CD1c-positive myeloid dendritic cell (primary cell): ENCODE results near the gene SLCO2A1.

Experiments used
- DNase-seq: peaks from one replicate; pipeline ENCODE4 v3.0.0-alpha.2; 2016; ENCODE audit errors: extremely low spot score

Gene SLCO2A1

DNA sequence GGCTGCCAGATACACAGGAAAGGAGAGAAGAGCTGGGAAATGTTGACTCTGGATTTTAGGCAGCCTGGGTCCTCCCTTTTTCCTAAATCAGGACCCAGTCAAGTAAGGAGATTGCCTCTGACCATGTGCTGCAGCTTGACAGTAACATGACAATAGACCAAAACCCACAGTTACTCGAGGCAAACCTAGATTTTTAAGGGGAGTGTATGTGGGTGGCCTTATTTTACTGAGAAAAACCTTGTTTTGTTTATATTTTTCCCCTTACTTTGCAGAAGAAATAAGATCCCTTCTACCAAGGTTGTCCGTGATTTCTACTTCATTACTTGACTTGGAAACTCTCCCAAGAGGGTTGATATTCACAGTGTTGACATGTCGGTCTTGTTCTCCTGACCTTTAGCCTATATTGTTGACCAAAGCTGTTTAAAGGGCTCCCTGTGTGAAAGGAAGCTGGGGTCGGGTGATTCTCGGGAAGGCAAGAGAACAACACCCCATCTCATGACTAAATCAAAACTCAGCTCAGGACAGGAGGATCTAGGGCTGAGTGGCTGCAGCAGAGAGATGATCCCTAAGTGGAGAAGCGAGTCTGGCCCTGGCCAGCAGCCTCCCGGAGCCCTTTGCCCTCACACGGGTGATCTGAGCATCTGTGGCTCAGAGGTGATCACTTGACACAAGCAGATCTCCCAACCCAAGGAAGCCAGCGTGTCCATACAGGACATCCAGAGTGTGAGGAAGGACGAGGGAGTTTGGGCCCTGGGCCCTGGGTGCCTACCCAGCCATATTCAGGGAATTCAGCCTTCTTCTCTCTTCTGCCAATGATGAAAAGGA is 31.0 kb upstream of the SLCO2A1 start:
- no peak for DNase-seq

DNA sequence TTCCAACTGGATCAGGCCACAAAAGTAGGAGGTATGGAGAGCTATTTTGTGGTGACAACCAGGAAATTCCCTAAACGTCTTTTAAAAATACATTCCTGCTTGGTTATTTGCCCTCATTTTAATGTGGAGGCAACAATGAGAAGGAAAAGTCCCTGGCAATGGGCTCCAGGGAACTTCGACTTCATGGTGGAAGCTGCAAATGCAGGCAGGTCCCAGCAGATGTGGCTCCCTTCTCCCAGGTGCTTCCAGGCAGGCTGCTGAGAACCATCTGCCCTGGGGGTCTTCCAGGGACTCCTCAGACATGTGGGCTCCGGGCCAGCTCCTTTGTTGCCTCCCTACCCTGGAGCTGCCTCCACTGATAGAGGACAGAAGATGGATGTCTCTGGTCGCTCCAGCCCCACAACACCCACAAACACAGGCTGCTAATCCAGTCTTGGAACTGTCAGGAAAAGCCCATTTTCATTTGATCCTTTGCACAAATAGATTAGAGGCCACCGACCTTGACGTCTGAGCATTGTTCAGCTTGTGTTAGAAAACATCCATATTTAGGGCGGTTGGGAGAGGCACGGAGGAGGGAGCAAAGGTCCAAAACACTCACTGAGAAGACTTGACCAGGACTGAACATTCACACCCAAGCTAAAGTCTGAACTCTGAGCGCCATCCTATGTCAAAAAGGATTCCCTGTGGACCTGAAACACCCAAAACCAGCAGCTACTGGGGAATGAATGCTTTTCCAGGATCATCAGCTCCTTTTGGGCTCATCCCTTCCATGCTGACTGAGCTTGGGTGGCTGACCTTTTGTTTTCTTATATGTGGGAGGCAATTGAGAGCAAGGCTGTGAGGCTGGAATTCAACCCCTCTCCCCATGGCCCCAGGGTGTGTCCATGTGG is 30.2 kb upstream of the SLCO2A1 start:
- DNase-seq = no peak

DNA sequence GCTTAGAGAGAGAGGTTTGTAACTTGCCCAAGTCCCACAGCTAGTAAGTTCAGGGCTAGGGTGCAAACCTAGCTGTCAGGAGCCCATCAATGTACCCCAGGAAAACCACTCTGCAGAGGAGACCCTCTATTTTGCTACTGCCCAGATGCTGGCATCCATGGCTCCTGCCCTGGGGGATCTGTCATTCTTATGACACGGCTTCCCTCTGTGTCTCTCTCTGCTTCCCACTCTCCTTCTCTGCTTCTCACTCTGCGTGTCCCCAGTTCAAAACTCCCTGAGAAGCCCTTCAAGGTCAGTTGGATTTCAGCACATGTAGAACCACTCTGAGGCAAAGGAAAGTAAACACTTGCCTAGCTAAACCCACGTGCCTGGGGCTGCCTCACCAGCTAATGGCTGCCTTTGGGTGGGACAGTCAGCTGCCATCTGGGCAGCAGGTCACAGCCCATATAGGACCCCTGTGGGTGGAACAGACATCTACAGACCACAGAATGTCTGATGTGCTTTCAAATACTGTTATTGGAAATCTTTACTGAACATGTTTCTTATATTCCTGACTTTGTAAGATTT is 29.4 kb upstream of the SLCO2A1 start:
- DNase-seq = no peak

DNA sequence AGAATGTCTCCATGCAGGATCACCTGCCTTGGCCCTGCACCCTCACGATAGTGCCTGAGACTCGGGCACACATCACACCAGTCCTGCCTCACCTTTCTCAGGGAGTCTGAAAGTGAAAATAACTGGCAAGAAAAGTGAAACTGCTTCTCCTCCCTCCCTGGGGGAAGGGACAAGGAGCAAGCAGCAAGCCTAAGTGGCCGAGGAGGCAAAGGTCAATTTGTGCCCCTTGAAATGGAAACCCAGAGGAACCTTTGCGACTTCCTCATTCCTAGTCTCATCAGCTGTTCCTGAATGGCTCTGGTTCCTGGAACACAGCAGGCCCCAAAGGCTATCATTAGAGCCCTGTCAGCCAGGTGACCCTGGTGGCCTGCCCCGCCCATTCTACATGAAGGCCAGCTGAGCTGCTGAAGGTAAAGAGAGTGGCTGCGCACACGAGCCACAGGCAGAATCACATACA is 28.0 kb upstream of the SLCO2A1 start:
- no peak for DNase-seq

DNA sequence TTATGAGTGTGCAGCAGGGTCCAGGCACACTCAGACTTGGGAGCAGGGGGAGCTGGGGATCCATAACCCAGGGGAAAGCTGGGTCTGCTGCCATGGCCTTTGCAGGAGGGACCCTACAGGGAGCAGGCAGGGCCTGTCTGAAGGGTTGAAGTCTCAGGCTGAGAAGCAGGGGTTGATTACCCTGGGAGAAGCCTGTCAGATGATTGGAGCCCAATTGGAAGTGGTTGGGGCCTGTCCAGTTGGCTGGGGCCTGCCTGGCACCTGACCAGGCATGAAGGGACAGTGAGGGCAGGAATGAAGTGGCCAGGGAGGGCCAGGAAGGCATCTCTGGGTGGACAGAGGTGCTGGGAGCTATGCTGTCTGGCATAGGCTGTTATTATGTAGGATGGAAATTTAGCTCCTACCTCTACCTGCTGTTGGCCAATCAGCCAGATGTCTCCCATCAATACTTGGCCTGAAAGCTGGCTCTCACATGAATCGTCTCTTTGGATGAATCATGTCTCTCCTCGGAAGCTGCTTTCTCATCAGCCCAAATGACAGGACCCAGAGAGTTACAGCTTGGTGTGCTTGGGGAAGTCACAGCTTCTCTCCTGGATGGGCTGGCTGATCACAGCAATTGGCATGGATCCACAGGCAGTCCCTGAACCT is 27.4 kb upstream of the SLCO2A1 start:
- DNase-seq = no peak

DNA sequence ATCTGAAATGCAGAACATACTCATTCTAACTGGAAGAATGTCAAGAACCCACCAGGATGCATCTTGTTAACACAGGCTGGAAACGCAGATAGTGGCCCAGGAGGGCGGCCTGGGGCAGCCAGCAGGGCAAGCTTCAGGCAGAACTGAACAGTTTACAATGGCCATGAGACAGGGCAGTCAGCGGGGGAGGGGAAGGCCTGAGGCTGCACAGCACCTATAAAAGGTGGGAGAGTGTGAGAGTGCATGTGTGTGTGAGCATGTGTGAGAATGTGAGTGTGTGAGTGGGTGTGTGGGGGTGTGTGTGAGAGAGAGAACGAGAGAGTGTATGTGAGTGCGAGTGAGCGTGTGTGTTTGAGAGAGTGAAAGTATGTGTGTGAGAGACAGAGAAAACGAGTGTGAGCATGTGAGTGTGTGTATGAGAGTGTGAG is 26.8 kb upstream of the SLCO2A1 start:
- no peak for DNase-seq

DNA sequence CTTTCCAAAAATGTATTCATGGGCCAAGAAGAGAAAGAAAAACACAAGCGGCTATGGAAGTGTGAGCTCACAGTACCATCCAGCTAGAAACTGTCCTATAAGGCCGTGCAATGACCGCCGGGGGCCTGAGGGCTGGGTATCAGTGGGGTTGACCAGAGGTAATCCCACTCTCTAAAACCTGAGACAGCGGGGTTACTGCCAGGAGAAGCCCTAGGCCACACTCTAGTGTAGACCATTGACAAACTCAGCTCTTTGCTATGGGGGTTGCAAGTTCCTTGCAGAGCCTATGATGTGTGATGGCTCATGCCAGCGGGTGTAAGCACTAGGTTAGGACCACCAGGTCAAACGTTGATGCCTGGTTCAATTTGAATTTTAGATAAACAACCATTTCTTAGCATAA is 25.9 kb upstream of the SLCO2A1 start:
- no peak for DNase-seq

DNA sequence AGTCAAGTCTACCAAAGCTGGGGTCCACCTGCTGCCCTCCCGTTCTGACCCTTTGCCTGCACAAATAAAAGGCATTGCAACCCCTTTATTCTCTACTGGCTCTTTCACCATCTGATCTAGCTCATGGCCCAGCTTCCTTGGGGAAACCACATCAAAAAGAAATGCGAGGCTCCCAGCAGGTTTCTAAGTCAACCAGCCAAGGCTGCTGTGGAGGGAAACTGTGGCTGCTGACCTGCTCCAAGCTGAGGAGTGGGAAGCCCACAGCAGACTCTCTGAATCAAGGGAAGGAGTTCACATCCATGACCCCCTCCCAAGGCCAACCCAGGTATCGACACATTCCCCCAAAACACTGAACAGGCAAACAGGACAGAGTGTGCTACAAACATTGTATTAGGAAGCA is 25.2 kb upstream of the SLCO2A1 start:
- no peak for DNase-seq

DNA sequence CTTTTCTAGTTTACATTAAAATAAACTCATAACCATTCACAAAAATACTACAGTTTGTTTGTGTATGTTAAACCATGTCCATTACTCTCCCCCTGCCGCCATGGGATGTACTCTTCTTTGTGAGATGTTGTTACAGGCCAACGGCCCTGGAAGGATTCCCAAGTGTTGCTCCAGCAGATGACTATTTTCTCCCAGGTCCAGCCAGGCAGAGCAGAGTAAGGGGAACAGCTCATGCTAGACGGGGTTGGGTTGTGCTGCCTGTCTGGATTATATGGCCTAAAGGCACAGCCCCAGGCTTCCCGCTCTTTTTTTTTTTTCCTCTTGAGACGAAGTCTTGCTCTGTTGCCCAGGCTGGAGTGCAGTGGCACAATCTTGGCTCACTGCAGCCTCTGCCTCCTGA is 24.5 kb upstream of the SLCO2A1 start:
- DNase-seq = no peak

DNA sequence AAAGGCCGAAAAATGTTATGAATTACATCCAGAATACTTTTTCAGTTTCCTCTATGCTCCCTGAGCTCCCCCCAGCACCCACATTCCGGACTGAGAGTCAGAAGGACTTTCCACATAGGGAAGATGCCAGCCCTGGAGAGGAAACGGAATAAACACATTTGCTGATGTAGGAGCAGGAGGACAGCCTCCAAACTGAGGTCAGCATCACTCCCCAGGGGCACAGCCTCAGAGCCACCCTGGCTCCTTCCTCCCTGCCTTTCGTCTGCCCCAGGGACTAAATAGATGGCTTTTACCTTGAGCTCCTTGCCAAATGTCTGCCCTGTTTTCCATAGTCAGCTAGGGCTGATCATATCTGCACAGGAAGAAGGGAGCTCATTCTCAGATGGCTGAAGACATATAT is 22.6 kb upstream of the SLCO2A1 start:
- DNase-seq = no peak

DNA sequence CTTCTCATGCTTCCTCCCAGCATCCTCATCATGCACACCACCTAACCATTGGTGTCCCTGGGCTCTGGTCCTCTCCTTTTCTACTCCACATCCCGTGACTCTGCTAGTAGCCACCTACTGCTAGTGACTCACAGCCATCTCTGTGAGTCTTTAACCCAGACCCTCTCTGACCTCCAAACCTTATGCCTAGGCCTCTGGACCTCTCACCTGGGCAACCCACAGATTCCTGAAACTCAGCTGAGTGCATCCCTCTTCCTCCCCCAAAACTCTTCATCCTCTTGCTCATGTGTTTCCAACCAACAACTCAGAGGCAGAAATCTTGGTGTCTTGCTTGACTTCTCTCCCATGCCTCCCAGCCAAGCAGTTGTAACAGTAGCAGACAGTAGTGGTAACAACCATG is 20.0 kb upstream of the SLCO2A1 start:
- DNase-seq = no peak

DNA sequence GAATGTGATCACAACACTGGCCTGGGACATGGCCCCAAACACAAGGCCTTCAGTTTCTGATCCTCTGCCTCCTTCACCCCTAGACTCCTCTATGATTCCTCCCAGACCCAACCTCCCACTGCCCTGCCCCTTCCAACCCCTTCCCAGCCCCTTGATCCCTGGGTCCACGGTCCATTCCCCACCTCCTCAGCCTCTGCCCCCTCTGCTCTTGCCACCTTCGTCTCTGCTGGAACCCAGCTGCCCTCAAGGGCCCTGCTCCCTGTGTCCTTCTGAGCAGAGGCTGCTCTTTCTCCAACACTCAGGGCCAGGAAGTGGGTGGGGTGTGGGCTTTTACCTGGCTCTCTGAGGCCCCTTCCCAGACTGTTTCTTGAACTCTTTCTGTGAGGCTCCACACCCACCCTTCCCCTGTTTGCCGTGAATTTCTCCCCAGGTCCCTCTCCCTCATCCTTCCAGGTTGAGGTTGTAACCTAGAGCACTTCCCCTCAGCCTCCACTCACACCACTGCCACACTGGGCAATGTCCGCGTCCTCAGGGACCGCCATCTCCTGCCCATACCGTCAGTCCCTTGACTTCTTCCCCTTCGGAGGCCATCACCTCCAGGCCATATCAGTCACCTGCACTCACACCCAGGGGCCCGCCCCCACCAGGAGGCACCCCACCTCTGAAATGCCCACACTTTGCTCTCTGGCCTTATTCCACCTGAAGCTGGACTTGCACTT is 18.7 kb upstream of the SLCO2A1 start:
- DNase-seq = no peak

DNA sequence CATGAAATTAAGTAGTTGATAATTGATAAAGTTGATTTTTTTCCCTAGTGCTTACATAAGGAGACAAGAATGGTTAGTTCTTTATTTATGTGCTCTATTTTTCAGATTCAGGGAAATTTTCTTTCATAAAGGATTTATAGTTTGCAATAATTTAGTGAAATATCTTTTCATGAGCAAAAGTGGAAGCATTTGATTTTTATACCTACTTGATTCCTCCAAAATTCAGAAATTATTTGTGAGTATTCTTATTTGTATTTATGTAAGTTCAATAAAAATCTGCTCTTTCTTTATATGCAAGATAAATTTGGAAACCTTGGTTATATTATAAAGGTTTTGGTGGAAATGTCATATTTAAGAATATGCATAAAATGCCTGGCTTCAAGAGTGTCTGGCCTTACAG is 14.7 kb upstream of the SLCO2A1 start:
- DNase-seq = no peak

DNA sequence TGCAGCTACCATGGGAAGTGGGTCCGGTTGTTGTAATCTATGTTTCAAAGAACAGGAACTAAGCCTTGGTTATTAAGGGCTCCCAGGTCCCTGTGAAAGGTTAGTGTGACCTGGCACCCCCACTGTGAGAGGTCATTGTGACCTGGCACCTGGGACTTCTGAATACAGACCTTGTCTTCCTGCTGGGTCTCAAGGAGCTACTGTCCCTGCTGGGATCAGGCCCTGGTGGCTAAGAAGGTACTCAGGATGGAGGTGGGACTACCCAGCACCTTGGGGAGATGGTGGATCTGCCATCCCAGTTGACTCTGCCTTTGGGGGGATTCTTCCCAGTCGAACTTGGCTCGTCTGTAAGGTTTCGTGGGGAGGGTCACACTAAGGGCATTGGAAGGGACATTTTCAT is 10.3 kb upstream of the SLCO2A1 start:
- no peak for DNase-seq

DNA sequence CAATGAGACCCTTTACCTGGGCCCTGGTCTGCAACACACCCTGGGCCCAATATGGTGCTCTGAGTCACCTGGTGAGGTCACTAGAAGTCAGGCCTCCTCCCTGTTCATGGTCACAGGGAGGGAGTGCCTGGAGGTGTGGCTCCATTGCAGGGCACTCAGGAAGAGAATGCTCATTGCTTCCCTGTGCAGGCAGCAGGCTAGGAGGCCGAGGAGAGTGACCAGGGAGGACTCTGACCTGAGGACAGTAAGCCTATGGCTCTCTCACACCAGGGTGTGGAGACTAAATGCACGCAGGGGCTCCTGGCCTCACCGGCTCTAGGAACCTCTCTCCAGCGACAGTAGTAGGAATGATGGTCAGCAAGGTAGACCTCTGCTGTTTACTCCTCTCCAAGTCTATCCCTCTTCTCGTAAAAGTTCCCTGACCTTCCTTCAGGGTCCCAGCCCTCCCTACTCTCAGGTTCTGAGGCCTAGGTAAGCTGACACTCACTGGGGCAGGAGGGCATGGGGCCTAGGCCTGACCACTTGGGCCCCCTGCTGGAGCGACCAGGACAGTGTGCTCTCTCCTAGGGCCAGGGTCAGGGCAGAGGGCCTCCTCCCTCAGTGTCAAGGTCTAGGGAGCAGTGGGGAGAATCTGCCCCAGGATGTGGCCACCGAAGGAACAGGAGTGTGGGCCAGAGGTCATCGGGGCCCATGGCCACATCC is 9.6 kb upstream of the SLCO2A1 start:
- DNase-seq = no peak

DNA sequence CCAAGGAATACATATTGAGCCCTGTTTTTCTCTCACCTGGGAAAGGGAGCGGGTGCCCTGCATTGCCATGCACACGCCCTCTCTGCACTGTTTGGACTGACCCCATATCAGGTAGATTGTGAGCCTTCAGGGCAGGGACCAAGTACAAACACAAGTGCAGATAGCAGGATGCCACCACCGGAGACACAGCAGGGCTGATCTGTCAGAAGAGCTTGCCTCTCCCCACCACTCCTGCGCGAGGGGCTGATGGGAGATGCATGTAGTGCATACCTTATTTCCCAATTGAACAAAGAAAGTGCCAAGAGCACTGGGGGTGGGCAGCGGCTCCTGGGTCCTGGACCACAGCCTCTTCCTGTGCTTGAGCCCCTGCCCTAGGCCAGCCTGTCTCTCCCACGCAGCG is 9.0 kb upstream of the SLCO2A1 start:
- no peak for DNase-seq

DNA sequence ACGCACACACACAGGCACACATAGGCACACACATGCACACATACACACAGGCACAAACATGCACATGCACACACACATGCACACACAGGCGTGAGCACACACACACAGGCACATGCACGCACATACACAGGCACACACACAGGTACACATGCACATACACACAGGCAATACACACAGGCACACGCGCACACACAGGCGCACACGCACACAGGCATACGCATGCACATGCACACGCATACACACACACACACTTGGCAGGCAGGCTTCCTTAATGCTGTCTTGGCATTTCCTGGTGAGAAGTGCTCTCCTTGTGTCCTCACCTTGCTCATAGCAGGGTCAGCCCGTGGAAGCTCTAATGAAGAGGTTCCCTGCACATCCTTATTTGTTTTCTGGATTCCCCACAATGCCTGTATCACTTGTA is 8.4 kb upstream of the SLCO2A1 start:
- DNase-seq = no peak

DNA sequence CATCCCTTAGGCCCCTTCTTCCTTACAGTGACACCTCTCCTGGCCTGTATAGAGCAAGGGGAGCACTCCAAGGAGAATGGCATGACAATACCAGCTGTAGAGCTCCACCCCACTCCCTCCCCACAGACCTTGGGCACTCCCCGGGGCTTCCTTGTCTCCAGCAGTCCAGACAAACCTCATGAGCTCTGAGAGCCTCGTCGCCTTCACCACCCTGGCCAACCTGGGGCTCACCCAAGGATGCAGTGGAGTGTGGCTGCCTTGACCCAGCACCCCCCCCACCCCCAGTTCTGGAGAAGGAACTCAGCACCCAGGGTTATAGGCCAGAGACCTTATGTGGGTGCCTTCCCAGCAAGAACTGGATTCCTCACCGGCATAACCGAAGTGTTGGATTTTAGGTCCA is 7.4 kb upstream of the SLCO2A1 start:
- DNase-seq = no peak

DNA sequence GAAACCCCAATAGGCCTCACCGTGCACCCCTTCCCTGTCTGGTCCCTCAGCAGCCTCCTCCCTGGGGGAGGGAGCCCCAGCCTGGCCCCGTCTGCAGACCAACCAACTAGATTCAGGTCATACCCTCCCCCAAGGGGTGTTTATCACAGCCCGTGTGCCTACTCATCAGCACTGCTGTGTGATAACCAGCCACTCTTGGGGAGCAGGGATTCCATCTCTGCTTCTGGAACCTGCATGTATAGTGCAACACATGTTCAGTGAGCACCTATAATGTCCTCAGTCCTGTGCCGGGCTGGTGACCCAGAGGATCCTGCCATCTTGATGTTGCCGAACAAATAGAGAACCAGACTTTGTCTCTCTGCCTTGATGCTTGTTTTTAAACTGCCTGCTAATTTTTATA is 6.6 kb upstream of the SLCO2A1 start:
- DNase-seq = no peak

DNA sequence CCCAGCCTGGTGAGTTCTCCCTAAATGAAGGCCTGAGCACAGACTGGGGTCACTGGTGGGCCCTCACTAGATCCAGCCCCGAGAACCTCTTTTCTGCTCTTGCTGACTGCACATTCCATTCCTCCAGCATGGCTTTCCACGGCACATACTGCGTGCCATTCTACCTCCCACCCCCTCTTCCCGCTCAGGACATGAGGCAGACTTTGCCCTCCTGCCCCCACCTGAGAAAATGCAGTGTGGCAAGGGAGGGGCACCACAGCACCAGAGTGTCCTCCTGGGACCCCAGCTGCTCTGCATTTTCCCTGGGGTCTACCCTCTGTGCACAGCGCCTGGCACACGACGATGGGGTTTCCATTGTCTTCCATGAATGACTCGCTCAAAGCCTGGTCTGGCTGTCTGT is 6.1 kb upstream of the SLCO2A1 start:
- no peak for DNase-seq
